Natural killer cell (primary cell): ENCODE data around the gene CHRNB4. TPM values are rescaled to one million over a fixed set of nuclear protein-coding genes. Genes with fewer than 3 reads are reported as not detected.

Experiments
- ATAC-seq, 3 donors: fragments of 150-1000 bp in 2 of 3; fragments of 200-7000 bp in 1 of 3; cut with Tn5 transposase; 1 replicate in 1 of 3; 2 replicates in 2 of 3; pipeline ENCODE4 v1.10.0; 2021; ENCODE audit warnings: mild to moderate bottlenecking in 2 of 3, moderate library complexity in 2 of 3
- DNase-seq, 2 donors: peaks; one replicate each; pipeline versions ENCODE4 v3.0.0 to v3.0.0-alpha.2; 2013 to 2021; ENCODE audit warnings: mixed read lengths in 1 of 2
- H3K27ac ChIP-seq: one replicate; pipeline ENCODE4 v1.5.1; 2013; ENCODE audit warnings: mild to moderate bottlenecking, low read length
- H3K27me3 ChIP-seq: one replicate; pipeline ENCODE4 v1.6.1; 2013; ENCODE audit warnings: low read length; ENCODE audit not compliant: control insufficient read depth, insufficient read depth
- H3K36me3 ChIP-seq: one replicate; pipeline ENCODE4 v1.6.1; 2013; ENCODE audit warnings: low read length; ENCODE audit not compliant: control insufficient read depth, insufficient read depth
- H3K4me1 ChIP-seq: one replicate; pipeline ENCODE4 v1.6.1; 2013; ENCODE audit warnings: low read length; ENCODE audit not compliant: control insufficient read depth, insufficient read depth
- H3K4me3 ChIP-seq: one replicate; pipeline ENCODE4 v1.5.1; 2013; ENCODE audit warnings: low read length
- H3K9me3 ChIP-seq: one replicate; pipeline ENCODE4 v1.6.1; 2013; ENCODE audit warnings: low read length; ENCODE audit not compliant: control insufficient read depth, insufficient read depth
- H3K27ac Mint-ChIP-seq, 2 donors: one replicate each; pipeline ENCODE4 v1.8.0; 2022; ENCODE audit warnings: mild to moderate bottlenecking in 2 of 2, mixed read lengths in 2 of 2, moderate library complexity in 1 of 2
- H3K27me3 Mint-ChIP-seq, 2 donors: one replicate each; pipeline ENCODE4 v1.8.0; 2022; ENCODE audit warnings: low read depth in 2 of 2, mixed read lengths in 2 of 2
- H3K36me3 Mint-ChIP-seq: one replicate; pipeline ENCODE4 v1.8.0; 2022; ENCODE audit warnings: mixed read lengths
- H3K4me1 Mint-ChIP-seq, 2 donors: one replicate each; pipeline ENCODE4 v1.8.0; 2022; ENCODE audit warnings: mixed read lengths in 2 of 2
- H3K4me3 Mint-ChIP-seq: one replicate; pipeline ENCODE4 v1.8.0; 2022; ENCODE audit warnings: mild to moderate bottlenecking, moderate library complexity, mixed read lengths
- H3K9me3 Mint-ChIP-seq, 2 donors: one replicate each; pipeline ENCODE4 v1.8.0; 2022; ENCODE audit warnings: mixed read lengths in 2 of 2
- WGBS: methylation state at CpG from one replicate; pipeline ENCODE4 v1.1.7; 2013; ENCODE audit warnings: missing lambda C conversion rate; ENCODE audit not compliant: insufficient coverage; 5-methylcytosine and 5-hydroxymethylcytosine counted together
- intact Hi-C: fragments of 100-400 bp; cut with micrococcal nuclease; formaldehyde crosslinking; loops from one replicate; pipeline ENCODE4 v1.14.2; 2022
- total RNA-seq, 4 donors: library from RNA; stranded (reverse); fragments of 120-200 nt in 1 of 4; gene quantifications; one replicate each; pipeline versions ENCODE4 v1.2.3 to v1.2.4, GENCODE V29; 2013 to 2022
- TF ChIP-seq, protein P1 (sequence below): fragments of 200-600 bp; IDR thresholded peaks from one replicate; pipeline ENCODE4 v1.8.0; 2022; ENCODE audit warnings: antibody characterized with exemption

Gene CHRNB4
- total RNA-seq, 3 donors from 2014 or later (not counting 1 experiment from before 2014, with no cell fraction given) = not detected

DNA sequence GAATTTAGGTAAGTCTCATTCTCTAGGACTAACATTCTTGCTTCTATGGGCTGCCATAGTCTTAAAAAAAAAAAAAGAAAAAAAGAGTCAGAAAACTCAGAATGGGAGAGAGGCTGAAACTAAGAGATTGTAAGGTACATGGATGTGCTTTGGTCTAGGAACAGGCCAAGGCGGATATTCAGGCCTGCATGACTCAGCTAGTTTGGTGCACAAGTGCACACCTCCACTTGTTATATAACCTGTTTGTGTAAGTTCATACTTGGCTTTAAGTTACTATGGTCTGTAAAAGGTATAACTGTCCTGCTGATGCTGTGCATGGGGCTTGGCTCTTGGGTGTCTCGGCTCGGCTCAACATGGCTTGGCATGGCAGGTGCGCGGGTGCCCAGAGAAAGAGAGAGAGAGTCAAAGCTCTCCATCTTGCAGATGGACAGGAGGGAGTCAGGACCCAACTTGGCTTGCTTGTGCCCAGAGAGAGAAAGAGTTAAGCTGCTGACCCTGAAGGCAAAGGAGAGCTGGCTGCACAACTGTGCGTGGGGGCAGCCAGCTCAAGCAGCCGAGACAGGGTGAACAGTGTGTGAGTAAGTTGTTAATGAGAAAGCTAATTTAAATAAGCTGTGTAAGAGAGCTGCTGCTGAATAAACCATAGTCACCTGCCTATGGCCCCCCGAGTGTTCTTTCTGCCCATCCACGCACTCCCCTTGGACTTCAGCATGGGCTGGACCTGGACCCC lies 31.4 kb upstream of the CHRNB4 start:
- DNase-seq = no peak
- no peaks in the 10 kb centered on the region for H3K36me3 Mint-ChIP-seq
- TF ChIP-seq, protein P1, sequence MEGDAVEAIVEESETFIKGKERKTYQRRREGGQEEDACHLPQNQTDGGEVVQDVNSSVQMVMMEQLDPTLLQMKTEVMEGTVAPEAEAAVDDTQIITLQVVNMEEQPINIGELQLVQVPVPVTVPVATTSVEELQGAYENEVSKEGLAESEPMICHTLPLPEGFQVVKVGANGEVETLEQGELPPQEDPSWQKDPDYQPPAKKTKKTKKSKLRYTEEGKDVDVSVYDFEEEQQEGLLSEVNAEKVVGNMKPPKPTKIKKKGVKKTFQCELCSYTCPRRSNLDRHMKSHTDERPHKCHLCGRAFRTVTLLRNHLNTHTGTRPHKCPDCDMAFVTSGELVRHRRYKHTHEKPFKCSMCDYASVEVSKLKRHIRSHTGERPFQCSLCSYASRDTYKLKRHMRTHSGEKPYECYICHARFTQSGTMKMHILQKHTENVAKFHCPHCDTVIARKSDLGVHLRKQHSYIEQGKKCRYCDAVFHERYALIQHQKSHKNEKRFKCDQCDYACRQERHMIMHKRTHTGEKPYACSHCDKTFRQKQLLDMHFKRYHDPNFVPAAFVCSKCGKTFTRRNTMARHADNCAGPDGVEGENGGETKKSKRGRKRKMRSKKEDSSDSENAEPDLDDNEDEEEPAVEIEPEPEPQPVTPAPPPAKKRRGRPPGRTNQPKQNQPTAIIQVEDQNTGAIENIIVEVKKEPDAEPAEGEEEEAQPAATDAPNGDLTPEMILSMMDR = no peak
- Histone ChIP-seq H3K27me3 (no peaks in the 10 kb centered on the region), H3K9me3 (no peaks in the 10 kb centered on the region), H3K4me1 (no peaks in the 10 kb centered on the region), H3K27ac (no peak overlapping the region), H3K36me3 (no peaks in the 10 kb centered on the region), H3K4me3 (no peak overlapping the region)
- H3K4me3 Mint-ChIP-seq = no peak overlapping the region
- intact Hi-C loops = no loop called here
- H3K27ac Mint-ChIP-seq = no peak overlapping the region
- H3K9me3 Mint-ChIP-seq = no peaks in the 10 kb centered on the region
- 95% methylated on average over 9 of the region's 9 CpGs for WGBS
- no peaks in the 10 kb centered on the region for H3K4me1 Mint-ChIP-seq
- ATAC-seq = no peak
- peaks cover 9% of the 10 kb centered on the region in 2 donors for H3K27me3 Mint-ChIP-seq

DNA sequence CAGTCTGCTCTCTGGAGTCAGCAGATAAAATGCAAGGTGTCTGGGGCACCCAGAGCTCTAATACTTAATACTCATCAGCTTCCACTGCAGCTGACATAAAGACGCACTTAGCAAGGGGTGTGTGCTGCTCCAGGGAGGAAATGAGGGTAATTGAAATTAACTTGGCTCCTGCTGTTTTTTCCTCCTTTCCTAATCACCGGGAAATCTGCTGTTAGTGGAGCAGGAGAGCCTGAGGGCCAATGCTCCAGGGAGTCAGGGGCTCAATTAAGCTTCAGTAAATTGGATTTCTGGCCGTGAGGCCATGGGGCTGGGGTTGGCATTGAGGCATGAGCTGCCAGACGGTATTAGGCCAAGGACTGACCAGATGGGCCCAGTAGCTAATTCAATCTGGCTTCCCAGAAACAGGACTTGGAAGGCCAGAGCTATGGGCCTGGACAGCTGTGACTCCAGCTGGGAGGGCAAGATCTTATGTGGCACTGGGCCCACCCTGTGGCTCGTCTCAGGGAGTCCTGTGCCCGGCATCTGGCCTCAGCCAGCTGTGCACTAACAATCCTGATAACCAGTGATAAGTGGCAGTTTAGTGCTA lies 30.7 kb upstream of the CHRNB4 start:
- peaks cover 10 to 11% of the 10 kb centered on the region in 2 donors for H3K27me3 Mint-ChIP-seq
- H3K9me3 ChIP-seq = no peaks in the 10 kb centered on the region
- no peaks in the 10 kb centered on the region for H3K4me1 Mint-ChIP-seq
- H3K27ac ChIP-seq = no peak overlapping the region
- ATAC-seq (no peak), DNase-seq (no peak)
- H3K4me3 Mint-ChIP-seq = no peak overlapping the region
- no peaks in the 10 kb centered on the region for H3K4me1 ChIP-seq
- no peaks in the 10 kb centered on the region for H3K9me3 Mint-ChIP-seq
- H3K36me3 ChIP-seq = no peaks in the 10 kb centered on the region
- H3K36me3 Mint-ChIP-seq = no peaks in the 10 kb centered on the region
- no peak overlapping the region for H3K4me3 ChIP-seq
- TF ChIP-seq, protein P1 = no peak
- no peaks in the 10 kb centered on the region for H3K27me3 ChIP-seq
- intact Hi-C loops = no loop called here
- 86% methylated on average over 5 of the region's 6 CpGs for WGBS
- H3K27ac Mint-ChIP-seq = no peak overlapping the region

DNA sequence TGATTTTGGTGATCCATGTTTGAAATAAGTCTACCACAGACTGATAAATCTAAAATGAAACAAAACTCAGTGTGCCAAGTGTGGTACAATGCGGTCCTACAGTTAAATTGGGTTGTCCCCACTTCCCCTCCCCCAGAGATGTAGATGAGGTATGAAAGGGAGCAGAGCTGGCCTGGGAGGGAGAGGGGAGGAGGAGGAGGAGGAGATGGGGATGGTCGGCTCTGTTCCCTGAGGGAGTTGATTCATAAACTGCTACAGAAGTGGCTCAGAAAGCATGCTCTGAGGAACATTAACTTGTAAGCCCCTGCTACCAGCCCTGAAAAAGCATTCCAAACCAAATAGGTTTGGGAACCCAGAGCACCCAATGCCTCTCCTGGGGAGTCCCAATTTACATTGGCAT lies 28.0 kb upstream of the CHRNB4 start:
- Histone ChIP-seq H3K36me3 (no peaks in the 10 kb centered on the region), H3K9me3 (no peaks in the 10 kb centered on the region), H3K27ac (no peak overlapping the region), H3K4me3 (no peak overlapping the region), H3K27me3 (no peaks in the 10 kb centered on the region), H3K4me1 (no peaks in the 10 kb centered on the region)
- no peaks in the 10 kb centered on the region for H3K36me3 Mint-ChIP-seq
- ATAC-seq = no peak
- TF ChIP-seq, protein P1 = no peak
- no peaks in the 10 kb centered on the region for H3K9me3 Mint-ChIP-seq
- H3K4me3 Mint-ChIP-seq = no peak overlapping the region
- 70% methylated on average over 1 of the region's 2 CpGs for WGBS
- DNase-seq = no peak
- peaks cover 11 to 15% of the 10 kb centered on the region in 2 donors for H3K27me3 Mint-ChIP-seq
- no peaks in the 10 kb centered on the region for H3K4me1 Mint-ChIP-seq
- no peak overlapping the region for H3K27ac Mint-ChIP-seq
- intact Hi-C loops = no loop called here
